Activated CD8-positive, alpha-beta memory T cell treated with anti-CD3 and anti-CD28 coated beads, Interleukin-2, amount 50 U/mL, for 24 hours (primary cell): ENCODE data around the gene SRRD.

Experiments used
- DNase-seq: peaks from one replicate; pipeline ENCODE4 v3.0.0-alpha.2; 2020; ENCODE audit errors: extremely low read depth

Gene SRRD

GRCh38 chr22:26483043-26483438, 636 bp upstream of the SRRD start:
- no peak for DNase-seq

GRCh38 chr22:26484360-26484706, 656 bp downstream of the SRRD start:
- no peak for DNase-seq

DNA sequence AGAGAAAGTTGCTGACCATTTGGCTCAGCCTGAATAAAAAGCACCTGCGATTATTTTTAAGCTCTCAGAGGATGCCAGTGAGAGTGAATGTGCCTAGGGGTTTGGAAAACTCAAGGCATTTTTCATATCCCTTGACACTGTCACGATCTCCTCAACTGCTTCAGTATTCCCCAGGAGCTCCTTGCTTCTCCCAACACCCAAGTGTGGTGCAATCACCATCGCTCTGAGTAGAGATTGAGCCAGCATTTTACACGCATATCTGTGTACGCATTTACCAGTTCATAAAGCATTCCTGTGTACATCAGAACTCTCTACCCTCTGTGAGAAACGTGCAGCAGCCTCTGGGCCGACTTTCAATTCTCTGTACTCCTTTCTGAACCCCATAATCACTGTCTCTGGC, 1.3 kb downstream of the SRRD start:
- no peak for DNase-seq

- DNase-seq, result no peak
Observed at GRCh38 chr22:26485806-26486390, 2.2 kb downstream of the SRRD start.

DNA sequence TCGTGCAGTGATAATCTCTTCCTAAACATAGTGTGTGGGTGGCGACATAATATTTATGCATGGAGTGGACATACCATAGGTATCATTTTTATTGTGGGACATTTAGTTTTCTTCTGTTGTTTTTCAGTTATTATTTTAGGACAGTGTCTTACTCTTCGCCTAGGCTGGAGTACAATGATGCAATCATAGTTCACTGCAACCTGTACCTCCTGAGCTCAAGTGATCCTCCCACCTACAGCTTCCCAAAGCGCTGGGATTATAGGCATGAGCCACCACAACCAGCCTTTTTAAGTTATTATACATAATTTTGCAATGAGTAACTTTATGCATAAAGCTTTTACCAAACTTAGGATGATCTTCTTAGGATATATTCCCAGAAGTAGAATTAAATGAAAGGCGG, 2.7 kb downstream of the SRRD start:
- no peak for DNase-seq

DNA sequence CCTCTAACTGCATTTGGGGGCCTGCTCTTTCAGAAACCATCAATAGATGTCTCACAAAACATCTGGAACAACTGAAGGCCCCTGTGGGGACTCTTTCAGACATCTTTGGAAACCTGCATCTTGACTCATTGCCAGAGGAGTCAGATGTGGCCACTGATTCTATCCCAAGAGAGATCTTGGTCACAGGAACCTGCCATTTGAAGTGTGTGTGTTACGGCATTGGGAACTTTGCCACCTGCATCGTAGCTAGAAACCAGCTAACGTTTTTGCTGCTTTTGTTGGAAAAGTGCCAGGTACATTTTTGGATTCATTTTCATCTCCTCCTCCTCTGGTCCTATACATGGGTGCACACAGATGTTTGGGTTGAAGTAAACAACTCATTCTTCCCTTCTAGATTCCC, 4.3 kb downstream of the SRRD start:
- DNase-seq, result no peak

- DNase-seq, result no peak
Observed at GRCh38 chr22:26489447-26490036, 5.9 kb downstream of the SRRD start.

DNA sequence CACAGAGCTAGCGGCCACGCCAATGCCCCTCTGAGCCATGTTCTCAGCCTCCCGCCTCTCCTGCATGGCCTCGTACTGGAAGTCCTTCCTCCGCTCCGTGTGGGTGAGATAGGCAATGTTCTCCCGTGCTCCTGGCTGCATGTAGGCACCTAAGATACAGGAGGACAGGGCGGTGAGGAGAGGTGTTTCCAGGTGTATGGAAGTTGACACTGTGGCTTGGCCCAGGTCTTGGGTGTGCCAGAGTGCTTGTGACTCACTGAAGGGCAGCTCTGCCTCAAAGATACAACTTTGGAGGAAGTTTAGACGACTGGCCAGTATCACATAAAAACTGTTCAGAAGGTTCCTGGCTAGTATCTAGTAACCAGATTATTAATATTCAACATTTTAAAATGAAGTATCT, 8.5 kb downstream of the SRRD start:
- no peak for DNase-seq

DNA sequence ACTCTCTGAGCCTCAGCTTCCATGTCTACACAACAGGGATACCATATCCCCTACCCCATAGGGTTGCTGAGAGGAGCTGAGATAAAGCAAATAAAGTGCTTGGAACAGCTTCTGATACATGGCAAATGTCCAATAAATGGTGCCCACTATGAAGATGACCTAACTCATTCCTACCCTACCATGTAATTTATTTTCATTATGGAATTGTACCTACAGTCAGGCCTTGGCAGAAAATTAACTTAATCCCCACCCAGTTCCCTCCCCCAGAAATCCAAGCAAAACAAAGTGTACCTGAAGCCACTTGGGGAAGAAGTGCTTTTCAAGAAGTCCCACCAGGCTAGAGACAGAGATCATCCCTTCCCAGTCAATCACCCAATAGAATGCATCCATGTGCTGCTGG, 10.8 kb downstream of the SRRD start:
- DNase-seq, result no peak

DNA sequence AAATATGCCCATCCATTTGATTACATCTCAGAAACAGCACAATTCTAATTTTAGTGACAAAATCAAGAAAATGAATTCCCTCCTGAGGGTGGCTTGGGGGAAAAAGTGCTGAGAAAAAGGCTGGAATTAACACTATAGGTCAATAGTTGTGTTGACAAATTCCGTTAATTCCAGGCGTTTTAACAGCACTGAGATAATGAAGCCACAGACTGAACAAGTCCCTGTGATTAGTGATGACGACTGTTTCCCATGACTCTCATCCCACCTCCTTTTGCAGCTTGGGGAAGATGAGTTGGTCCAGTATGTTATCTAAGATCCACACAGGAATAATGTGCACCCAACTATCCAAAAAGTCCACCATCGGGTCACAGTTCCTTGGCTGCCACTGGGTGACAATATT, 12.8 kb downstream of the SRRD start:
- DNase-seq, result no peak

DNA sequence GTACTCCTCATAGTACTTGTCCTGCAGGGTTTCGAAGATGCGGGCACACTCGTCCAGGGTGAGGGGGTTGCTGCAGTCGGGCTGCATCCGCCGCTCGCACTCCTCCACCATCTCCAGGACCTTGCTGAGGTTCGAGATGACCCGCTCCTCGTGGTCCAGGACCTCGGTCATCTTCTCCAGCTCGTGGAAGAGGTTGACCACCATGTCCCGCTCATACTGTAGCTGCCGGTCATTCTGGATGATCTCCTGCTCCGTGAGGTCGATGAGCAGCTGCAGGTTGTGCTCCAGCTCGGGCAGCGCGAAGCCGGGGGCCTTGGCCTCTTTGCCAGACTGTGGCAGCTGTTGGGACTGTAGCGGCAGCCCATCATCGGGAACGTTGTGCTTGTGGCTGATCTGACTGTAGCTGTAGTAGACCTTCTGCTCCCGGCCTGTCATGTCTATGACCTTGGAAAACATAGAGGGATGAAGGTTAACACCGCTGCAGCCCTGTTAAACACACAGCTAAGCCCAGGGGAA, 15.6 kb downstream of the SRRD start:
- DNase-seq, result no peak

GRCh38 chr22:26501996-26502395, 18.3 kb downstream of the SRRD start:
- DNase-seq, result no peak

- DNase-seq, result no peak
Observed at GRCh38 chr22:26502688-26503561, 19.2 kb downstream of the SRRD start.

DNA sequence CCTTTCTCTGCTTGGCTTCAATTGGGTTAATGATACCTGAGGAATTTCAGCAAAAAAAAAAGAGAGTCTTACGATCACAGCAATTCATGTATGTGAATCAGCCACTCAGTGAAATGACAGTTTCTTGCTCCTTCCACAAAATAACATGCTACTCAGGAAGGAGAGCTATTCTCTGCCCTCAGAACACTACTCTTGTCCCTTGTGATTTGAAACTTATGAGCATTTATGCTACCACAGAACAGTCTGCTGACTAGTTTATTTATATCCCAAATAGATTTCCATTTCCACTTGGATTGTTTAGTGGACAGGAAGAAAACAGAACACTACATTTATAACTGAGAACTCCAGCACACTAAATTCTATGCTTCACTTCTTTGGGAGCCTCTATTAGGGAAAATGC, 20.1 kb downstream of the SRRD start:
- no peak for DNase-seq

DNA sequence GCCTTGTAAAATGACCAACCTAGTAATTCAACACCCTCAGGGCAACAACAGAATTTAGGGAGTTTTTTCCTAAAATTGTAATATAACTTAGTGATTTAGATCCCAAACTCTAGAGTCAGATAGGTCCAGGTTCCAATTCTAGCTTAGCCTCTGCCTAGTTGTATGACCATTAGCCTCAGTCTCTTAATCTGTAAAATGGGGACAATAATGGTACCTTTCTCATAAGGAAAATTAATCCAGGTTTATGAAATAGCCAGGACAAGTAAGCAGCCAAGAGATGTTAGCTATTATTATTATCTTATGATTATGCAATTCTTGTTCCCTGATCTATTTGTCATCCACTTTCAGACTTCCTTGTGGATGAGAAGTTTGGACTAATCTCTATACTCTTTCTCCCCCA, 24.5 kb downstream of the SRRD start:
- DNase-seq, result no peak

DNA sequence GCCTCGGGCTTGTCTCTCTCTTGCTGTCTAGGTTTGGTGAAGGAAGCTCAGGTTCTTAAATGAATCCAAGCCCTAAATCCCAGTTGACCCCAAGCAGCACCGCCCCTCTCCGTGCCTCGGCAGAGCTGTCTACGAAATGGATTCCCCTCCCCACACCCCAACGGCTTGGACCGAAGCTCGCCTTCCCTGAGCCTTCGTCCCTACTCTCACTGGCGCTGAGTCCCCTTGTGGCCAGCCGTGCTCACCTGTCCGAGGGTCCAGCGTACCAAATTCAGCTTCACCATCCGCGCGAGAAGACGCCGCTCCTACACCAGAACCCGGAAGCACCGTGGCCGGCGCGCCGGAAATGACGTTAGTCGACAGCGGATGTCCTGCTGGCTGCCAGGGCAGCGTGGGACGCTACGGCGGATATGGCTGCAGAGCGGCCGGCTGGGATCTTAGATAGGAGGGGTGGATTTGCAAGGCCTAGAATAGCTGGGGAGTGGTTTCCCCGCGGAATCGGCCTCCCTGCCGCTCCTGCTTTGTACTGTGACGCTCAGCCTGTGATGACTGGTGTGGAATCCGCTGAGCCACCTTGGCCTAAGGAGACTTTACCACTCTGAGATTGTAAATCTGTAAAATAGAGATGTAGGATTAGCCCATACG, 28.6 kb downstream of the SRRD start, which contains the start of gene TFIP11:
TFIP11 (minus strand) TSS at position 325 of the 645 bp plus-strand sequence. CDS start 2,201 bp downstream, outside the sequence.
- peak; percentile 81 for DNase-seq

DNA sequence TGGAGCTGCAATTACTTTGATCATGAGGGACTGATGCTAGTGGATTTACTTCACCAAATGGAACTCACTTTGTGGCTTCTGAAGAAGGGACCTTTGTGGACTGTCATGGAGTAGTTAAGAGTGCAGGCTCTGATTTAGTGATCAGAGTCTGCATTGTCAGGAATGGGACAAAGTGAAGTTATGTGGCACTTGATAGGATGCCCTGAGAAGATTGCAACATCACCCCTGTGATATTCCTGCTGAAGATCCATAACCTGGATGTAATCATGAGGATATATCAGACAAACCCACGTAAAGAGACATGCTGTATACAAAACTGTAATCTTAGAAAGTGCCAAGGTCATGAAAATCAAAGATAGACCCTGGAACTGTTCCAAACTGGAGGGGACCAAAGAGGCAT, 30.2 kb downstream of the SRRD start:
- no peak for DNase-seq

- no peak for DNase-seq
Observed at GRCh38 chr22:26514419-26515161, 30.9 kb downstream of the SRRD start.

GRCh38 chr22:26515931-26516330, 32.3 kb downstream of the SRRD start:
- DNase-seq, result no peak

- DNase-seq, result no peak
Observed at GRCh38 chr22:26516503-26516902, 32.8 kb downstream of the SRRD start.

- no peak for DNase-seq
Observed at GRCh38 chr22:26517429-26517828, 33.8 kb downstream of the SRRD start.

DNA sequence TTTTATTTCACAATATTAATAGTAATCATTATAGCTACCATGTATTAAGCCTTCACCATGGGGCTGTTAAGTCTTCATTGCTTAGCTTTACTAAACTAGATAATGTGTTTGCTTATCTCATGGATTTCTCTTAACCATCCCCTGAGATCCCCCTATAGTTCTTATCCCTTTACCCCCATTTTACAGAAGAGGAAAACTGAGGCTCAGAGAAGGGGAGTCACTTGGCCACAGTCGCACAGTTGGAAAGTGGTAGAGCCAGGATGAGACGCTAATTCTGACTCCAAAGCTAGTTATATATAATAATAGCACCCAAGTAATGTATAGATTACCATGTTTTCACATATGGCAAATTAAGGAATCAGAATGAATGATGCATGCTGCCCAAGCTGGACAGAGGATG, 38.3 kb downstream of the SRRD start:
- no peak for DNase-seq
